Activated T-helper 2 cell treated with anti-CD3 and anti-CD28 coated beads, Interferon-gamma antibody, Interleukin-2, Interleukin-4, amounts not matched to agents 10 μg/mL and 5 μg/mL and 100 μg/mL, durations not matched to agents 14 hours and 24 hours and 36 hours (primary cell): Measurements from ENCODE around the gene UBE2D2. TPM values are rescaled to one million over a fixed set of nuclear protein-coding genes. Genes with fewer than 3 reads are reported as not detected.

ENCODE experiments used
- DNase-seq: peaks from one replicate; pipeline ENCODE4 v3.0.0; 2021; ENCODE audit warnings: low spot score
- H3K27ac Mint-ChIP-seq: one replicate; pipeline ENCODE4 v1.8.0; 2021; ENCODE audit warnings: mixed read lengths
- H3K27me3 Mint-ChIP-seq: one replicate; pipeline ENCODE4 v1.8.0; 2021; ENCODE audit warnings: low read depth, mixed read lengths
- H3K36me3 Mint-ChIP-seq: one replicate; pipeline ENCODE4 v1.8.0; 2021; ENCODE audit warnings: low read depth, mixed read lengths
- H3K4me1 Mint-ChIP-seq: one replicate; pipeline ENCODE4 v1.8.0; 2021; ENCODE audit warnings: low read depth, mixed read lengths
- H3K4me3 Mint-ChIP-seq: one replicate; pipeline ENCODE4 v1.8.0; 2021; ENCODE audit warnings: low read depth, mild to moderate bottlenecking, moderate library complexity, mixed read lengths
- H3K9me3 Mint-ChIP-seq: one replicate; pipeline ENCODE4 v1.8.0; 2021; ENCODE audit warnings: mixed read lengths
- intact Hi-C: fragments of 100-400 bp; cut with micrococcal nuclease; formaldehyde crosslinking; loops from one replicate; pipeline ENCODE4 v1.15.1; 2023
- total RNA-seq: library from RNA; stranded (reverse); gene quantifications from 2 replicates; pipeline ENCODE4 v1.2.3, GENCODE V29; 2022

The UBE2D2 gene
- total RNA-seq, 1 donor from 2014 or later = 262 TPM

GRCh38 chr5:139650031-139650688 lies 89.0 kb downstream of the UBE2D2 start:
- Mint-ChIP-seq H3K27me3 (peaks cover 58% of the 10 kb centered on the region), H3K36me3 (peaks cover 2% of the 10 kb centered on the region), H3K9me3 (no peaks in the 10 kb centered on the region), H3K4me3 (peak overlapping the region; percentile 73), H3K4me1 (peaks cover 28% of the 10 kb centered on the region), H3K27ac (no peak overlapping the region)
- intact Hi-C loops = loop anchor here (5.0 kb wide), 1 partner anchor 62 kb away; no protein-coding TSS in a partner anchor
- no peak for DNase-seq

GRCh38 chr5:139650689-139651042 lies 89.5 kb downstream of the UBE2D2 start:
- intact Hi-C loops = loop anchor here (5.0 kb wide), 1 partner anchor 62 kb away; no protein-coding TSS in a partner anchor
- no peaks in the 10 kb centered on the region for H3K9me3 Mint-ChIP-seq
- no peak for DNase-seq
- H3K27me3 Mint-ChIP-seq = peaks cover 54% of the 10 kb centered on the region
- peaks cover 28% of the 10 kb centered on the region for H3K4me1 Mint-ChIP-seq
- H3K36me3 Mint-ChIP-seq = peaks cover 2% of the 10 kb centered on the region
- H3K4me3 Mint-ChIP-seq = no peak overlapping the region
- H3K27ac Mint-ChIP-seq = no peak overlapping the region

GRCh38 chr5:139651043-139651834 lies 90.1 kb downstream of the UBE2D2 start:
- Mint-ChIP-seq H3K9me3 (no peaks in the 10 kb centered on the region), H3K27me3 (peaks cover 48% of the 10 kb centered on the region), H3K4me3 (no peak overlapping the region), H3K36me3 (peaks cover 2% of the 10 kb centered on the region), H3K27ac (no peak overlapping the region), H3K4me1 (peaks cover 28% of the 10 kb centered on the region)
- DNase-seq = no peak
- intact Hi-C loops = loop anchor here (5.0 kb wide), 1 partner anchor 61 kb away; no protein-coding TSS in a partner anchor

- peak; percentile 44 for DNase-seq
- Mint-ChIP-seq H3K4me3 (no peak overlapping the region), H3K36me3 (no peaks in the 10 kb centered on the region), H3K4me1 (peaks cover 25% of the 10 kb centered on the region), H3K27me3 (peaks cover 40% of the 10 kb centered on the region), H3K27ac (no peak overlapping the region), H3K9me3 (no peaks in the 10 kb centered on the region)
- intact Hi-C loops = loop anchor here (2.0 to 5.0 kb wide), 2 partner anchors 17 to 60 kb away; no protein-coding TSS in a partner anchor
These were observed 91.0 kb downstream of the UBE2D2 start for GRCh38 chr5:139651853-139652787.

- no peaks in the 10 kb centered on the region for H3K36me3 Mint-ChIP-seq
- DNase-seq = no peak
- H3K4me3 Mint-ChIP-seq = no peak overlapping the region
- intact Hi-C loops = loop anchor here (2.0 to 5.0 kb wide), 2 partner anchors 16 to 59 kb away; no protein-coding TSS in a partner anchor
- H3K9me3 Mint-ChIP-seq = no peaks in the 10 kb centered on the region
- H3K27ac Mint-ChIP-seq = no peak overlapping the region
- H3K27me3 Mint-ChIP-seq = peaks cover 33% of the 10 kb centered on the region
- peaks cover 25% of the 10 kb centered on the region for H3K4me1 Mint-ChIP-seq
These were observed 91.7 kb downstream of the UBE2D2 start for GRCh38 chr5:139652788-139653241.

- no peak overlapping the region for H3K4me3 Mint-ChIP-seq
- peaks cover 25% of the 10 kb centered on the region for H3K4me1 Mint-ChIP-seq
- no peak overlapping the region for H3K27ac Mint-ChIP-seq
- no peaks in the 10 kb centered on the region for H3K36me3 Mint-ChIP-seq
- no peaks in the 10 kb centered on the region for H3K9me3 Mint-ChIP-seq
- DNase-seq = no peak
- peaks cover 33% of the 10 kb centered on the region for H3K27me3 Mint-ChIP-seq
- intact Hi-C loops = loop anchor here (2.0 to 5.0 kb wide), 2 partner anchors 15 to 59 kb away; no protein-coding TSS in a partner anchor
These were observed 92.5 kb downstream of the UBE2D2 start for GRCh38 chr5:139653616-139654015.

- Mint-ChIP-seq H3K27me3 (peaks cover 33% of the 10 kb centered on the region), H3K4me3 (no peak overlapping the region), H3K27ac (no peak overlapping the region), H3K36me3 (no peaks in the 10 kb centered on the region), H3K9me3 (no peaks in the 10 kb centered on the region), H3K4me1 (peaks cover 25% of the 10 kb centered on the region)
- DNase-seq = no peak
- intact Hi-C loops = loop anchor here (5.0 kb wide), 1 partner anchor 58 kb away; no protein-coding TSS in a partner anchor
These were observed 93.3 kb downstream of the UBE2D2 start for GRCh38 chr5:139654464-139654863.

- H3K27me3 Mint-ChIP-seq = peaks cover 27% of the 10 kb centered on the region
These were observed 93.8 kb downstream of the UBE2D2 start for GRCh38 chr5:139654871-139655491.

GRCh38 chr5:139655727-139656271 lies 94.7 kb downstream of the UBE2D2 start:
- Mint-ChIP-seq H3K4me1 (peaks cover 18% of the 10 kb centered on the region), H3K27ac (no peak overlapping the region), H3K9me3 (no peaks in the 10 kb centered on the region), H3K4me3 (no peak overlapping the region), H3K27me3 (peaks cover 21% of the 10 kb centered on the region), H3K36me3 (no peaks in the 10 kb centered on the region)
- no peak for DNase-seq
- intact Hi-C loops = no loop called here

More at GRCh38 chr5:139654871-139655491, 93.8 kb downstream of the UBE2D2 start:
- no peak for DNase-seq
- H3K4me3 Mint-ChIP-seq = no peak overlapping the region
- H3K9me3 Mint-ChIP-seq = no peaks in the 10 kb centered on the region
- no peak overlapping the region for H3K27ac Mint-ChIP-seq
- peaks cover 20% of the 10 kb centered on the region for H3K4me1 Mint-ChIP-seq
- H3K36me3 Mint-ChIP-seq = no peaks in the 10 kb centered on the region
- intact Hi-C loops = loop anchor here (5.0 kb wide), 1 partner anchor 57 kb away; no protein-coding TSS in a partner anchor

- Mint-ChIP-seq H3K4me3 (no peak overlapping the region), H3K27me3 (peaks cover 8% of the 10 kb centered on the region), H3K9me3 (no peaks in the 10 kb centered on the region), H3K27ac (no peak overlapping the region), H3K36me3 (no peaks in the 10 kb centered on the region), H3K4me1 (peaks cover 4% of the 10 kb centered on the region)
- intact Hi-C loops = no loop called here
- no peak for DNase-seq
These were observed 96.5 kb downstream of the UBE2D2 start for GRCh38 chr5:139657363-139658321.

- no peaks in the 10 kb centered on the region for H3K9me3 Mint-ChIP-seq
- no peak overlapping the region for H3K27ac Mint-ChIP-seq
- H3K36me3 Mint-ChIP-seq = no peaks in the 10 kb centered on the region
- intact Hi-C loops = no loop called here
- H3K4me1 Mint-ChIP-seq = peaks cover 2% of the 10 kb centered on the region
- peaks cover 3% of the 10 kb centered on the region for H3K27me3 Mint-ChIP-seq
- no peak overlapping the region for H3K4me3 Mint-ChIP-seq
- no peak for DNase-seq
These were observed 97.4 kb downstream of the UBE2D2 start for GRCh38 chr5:139658501-139658927.
